OCI-LY1 (cell line): Measurements from ENCODE around the gene FZD1.

Experiments
- EZH2 ChIP-seq: fragments of 200-600 bp; sonication (generic), shearing (Covaris generic); IDR thresholded peaks from 2 replicates; pipeline ENCODE4 v1.8.0; 2017; ENCODE audit warnings: borderline replicate concordance, mixed run types, mild to moderate bottlenecking, antibody characterized with exemption, low read length, moderate library complexity, mixed read lengths
- TF ChIP-seq, protein P1 (sequence below): fragments of 200-600 bp; sonication (generic), shearing (Covaris generic); IDR thresholded peaks from 2 replicates; pipeline ENCODE4 v1.5.1; 2017; ENCODE audit warnings: mild to moderate bottlenecking, antibody characterized with exemption, low read length, moderate library complexity, mixed read lengths

DNA sequence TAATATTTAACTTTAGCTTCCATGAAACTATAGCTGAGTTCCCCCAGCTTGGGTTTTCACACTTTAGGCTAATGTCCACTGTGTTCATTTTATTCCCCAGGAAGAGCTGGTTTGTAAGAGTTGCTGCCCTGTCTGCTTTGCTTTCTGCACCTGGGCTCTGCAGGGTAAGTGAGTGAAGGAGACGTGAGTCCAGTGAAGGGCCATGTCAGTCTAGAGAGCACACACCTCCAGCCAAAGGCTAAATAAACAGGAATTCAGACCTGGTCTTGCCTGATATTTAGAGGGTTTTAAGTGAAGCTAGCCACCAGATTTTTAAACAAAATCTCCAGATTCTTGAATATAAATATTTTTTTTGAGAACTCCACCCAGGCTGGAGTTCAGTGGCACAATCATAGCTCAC, 24.5 kb upstream of the FZD1 start:
- TF ChIP-seq, protein P1, sequence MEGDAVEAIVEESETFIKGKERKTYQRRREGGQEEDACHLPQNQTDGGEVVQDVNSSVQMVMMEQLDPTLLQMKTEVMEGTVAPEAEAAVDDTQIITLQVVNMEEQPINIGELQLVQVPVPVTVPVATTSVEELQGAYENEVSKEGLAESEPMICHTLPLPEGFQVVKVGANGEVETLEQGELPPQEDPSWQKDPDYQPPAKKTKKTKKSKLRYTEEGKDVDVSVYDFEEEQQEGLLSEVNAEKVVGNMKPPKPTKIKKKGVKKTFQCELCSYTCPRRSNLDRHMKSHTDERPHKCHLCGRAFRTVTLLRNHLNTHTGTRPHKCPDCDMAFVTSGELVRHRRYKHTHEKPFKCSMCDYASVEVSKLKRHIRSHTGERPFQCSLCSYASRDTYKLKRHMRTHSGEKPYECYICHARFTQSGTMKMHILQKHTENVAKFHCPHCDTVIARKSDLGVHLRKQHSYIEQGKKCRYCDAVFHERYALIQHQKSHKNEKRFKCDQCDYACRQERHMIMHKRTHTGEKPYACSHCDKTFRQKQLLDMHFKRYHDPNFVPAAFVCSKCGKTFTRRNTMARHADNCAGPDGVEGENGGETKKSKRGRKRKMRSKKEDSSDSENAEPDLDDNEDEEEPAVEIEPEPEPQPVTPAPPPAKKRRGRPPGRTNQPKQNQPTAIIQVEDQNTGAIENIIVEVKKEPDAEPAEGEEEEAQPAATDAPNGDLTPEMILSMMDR, result no peak
- TF ChIP-seq EZH2, result no peak
